Activated CD4-positive, CD25-positive, alpha-beta regulatory T cell treated with anti-CD3 and anti-CD28 coated beads, Interleukin-2, amount 50 U/mL, for 24 hours (primary cell): ENCODE data around the gene RARA.

ENCODE experiments used
- ATAC-seq, 2 donors: fragments of 150-1000 bp; cut with Tn5 transposase; one replicate each; pipeline ENCODE4 v1.10.0; 2021; ENCODE audit warnings: mild to moderate bottlenecking in 1 of 2, moderate library complexity in 1 of 2

The RARA gene

DNA sequence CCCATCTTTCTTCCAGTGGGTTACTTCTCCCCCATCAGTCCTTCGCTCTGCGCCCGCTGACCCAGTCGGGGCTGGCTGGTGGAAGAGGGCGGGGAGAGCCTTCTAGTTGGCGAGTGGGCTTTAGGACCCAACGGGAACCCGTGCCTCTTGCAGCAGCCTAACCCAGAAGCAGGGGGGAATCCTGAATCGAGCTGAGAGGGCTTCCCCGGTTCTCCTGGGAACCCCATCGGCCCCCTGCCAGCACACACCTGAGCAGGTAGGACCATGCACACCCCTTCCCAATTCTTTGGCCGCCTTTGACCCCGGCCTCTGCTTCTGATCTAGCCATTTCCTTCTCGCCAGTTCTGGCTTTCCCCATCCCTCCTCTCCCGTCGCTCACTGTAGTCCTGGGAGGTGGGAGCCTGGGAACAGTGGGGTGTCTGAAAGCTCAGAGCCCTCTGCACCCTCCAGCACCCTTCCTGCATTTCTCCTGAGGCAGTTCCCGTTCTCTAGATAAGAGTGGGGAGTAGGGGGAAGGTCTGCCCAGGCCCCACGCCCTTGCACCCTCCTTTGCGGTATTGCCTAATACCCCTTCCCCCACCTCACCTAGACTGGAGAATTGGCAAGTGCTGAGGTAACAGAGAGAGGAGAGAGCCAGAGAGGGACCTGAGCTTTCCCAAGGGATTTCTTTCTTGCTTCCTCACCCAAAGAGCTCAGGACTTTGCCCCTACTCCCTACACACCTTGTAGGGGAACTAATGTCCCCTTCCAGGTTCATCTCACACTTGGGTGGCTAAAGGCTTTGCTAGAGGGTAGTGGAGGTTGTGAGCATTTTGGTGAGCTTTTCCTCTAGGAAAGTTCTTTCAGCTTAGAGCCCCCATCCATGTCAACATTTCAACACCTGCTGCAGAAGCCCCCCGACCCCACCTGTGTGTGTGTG, at the start of gene RARA:
RARA (plus strand) TSS at position 150 of the 918 bp plus-strand sequence. CDS start 22,039 bp downstream, outside the sequence.
- ATAC-seq = peak in 1 of 2 donors; percentile 27

DNA sequence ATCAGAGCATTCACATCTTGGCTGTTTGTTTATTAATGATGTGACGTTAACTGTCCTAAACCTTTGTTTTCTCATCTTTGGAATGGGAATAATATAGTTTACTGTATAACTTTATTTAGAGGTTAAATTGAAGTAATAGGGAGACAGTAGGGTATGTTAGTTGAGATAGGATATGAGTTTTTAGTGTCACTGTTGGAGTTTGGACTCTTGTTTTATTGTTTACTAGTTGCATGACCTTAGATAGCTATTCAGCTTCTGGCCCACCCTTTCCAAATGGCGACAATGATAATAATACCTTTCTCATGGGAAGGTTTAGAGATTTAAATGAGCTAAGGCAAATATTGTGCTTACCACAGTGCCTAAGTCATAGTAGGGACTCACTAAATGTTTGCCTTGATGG, 49.5 kb upstream of the RARA start:
- no peak for ATAC-seq

DNA sequence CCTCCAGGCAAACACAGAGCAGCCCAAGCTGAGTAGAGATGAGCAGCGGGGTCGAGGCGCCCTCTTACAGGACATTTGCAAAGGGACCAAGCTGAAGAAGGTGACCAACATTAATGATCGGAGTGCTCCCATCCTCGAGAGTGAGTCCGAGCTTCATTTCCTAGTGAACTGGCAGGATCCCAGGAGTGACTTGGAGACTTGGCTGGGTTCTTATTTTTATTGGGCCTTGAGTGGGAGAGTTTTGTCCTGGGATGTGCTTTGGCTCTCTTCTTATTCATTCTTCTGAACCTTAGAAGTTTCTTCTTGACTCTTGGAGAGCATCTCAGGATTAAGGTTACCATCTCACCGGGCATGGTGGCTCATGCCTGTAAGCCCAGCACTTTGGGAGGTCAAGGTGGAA, 48.5 kb upstream of the RARA start:
- no peak for ATAC-seq

DNA sequence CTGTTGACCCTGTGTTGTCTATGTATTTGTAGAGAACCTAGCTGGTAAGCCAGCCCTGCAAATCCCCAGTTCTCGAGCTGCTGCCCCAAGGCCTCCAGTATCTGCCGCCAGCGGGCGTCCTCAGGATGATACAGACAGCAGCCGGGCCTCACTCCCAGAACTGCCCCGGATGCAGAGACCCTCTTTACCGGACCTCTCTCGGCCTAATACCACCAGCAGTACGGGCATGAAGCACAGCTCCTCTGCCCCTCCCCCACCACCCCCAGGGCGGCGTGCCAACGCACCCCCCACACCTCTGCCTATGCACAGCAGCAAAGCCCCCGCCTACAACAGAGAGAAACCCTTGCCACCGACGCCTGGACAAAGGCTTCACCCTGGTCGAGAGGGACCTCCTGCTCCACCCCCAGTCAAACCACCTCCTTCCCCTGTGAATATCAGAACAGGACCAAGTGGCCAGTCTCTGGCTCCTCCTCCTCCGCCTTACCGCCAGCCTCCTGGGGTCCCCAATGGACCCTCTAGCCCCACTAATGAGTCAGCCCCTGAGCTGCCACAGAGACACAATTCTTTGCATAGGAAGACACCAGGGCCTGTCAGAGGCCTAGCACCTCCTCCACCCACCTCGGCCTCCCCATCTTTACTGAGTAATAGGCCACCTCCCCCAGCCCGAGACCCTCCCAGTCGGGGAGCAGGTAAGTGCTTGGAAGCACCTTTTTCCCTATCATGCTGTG, 44.4 kb upstream of the RARA start:
- no peak for ATAC-seq

DNA sequence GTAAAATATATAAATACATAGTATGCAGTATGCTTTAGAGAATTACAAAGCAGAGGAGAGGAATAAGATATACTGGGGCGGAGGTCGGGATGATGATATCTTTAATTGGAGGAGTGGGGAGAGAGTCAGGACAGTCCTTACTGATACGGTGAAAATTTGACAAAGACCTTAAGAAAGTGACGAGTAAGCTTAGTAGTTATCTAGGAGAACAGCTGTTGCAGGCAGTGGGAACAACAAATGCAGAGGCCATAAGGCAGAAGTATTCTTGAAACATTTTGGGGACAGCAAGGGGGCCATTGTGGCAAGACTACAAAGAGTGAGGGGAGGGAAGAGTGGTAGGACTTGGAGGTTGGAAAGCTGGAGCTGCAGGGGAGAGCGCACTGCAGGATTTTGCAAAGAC, 43.6 kb upstream of the RARA start:
- ATAC-seq = no peak

DNA sequence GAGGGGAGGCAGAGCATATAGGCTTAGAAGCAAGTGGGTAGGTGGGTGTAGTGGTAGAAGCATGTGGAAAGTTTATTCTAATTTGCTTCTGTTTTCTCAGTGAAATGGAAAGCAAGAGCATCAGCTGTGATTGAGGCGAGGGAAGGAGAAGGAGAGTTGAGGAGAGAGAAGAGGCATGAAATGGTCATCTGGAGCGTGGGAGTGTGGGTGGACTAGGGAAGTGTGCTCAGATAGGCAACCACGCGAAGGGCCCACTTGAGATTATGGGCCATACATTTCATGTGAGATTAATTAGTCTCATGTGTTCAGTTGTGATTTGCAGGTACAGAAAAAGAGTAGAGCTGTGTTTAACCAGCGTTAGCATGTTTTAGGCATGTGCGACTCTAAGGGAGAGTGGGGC, 42.1 kb upstream of the RARA start:
- ATAC-seq = no peak

DNA sequence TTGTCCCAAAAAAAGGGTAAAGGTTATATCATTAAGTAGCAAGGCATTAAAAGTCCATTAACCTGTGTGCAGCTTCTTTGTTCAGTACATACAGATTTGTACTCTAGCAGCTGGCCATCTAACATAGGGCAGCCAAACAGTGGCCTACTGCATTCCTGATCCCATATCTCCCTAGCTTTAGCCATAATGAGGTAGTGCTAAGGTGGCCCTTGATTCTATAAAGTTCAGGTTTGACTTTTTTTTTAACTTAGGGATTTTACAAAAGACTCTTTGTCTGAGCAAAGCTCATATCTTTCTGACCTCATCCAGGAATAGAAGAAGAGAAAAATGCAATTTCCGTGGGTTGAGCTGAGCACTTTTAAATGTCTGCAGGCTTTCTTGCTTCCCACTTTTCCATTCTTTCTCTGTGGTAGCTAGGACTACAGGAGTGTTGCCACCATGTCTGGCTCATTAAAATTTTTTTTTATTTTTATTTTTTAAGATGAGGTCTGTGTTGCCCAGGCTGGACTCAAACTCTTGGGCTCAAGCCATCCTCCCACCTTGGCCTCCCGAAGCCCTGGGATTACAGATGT, 40.8 kb upstream of the RARA start:
- ATAC-seq = no peak

DNA sequence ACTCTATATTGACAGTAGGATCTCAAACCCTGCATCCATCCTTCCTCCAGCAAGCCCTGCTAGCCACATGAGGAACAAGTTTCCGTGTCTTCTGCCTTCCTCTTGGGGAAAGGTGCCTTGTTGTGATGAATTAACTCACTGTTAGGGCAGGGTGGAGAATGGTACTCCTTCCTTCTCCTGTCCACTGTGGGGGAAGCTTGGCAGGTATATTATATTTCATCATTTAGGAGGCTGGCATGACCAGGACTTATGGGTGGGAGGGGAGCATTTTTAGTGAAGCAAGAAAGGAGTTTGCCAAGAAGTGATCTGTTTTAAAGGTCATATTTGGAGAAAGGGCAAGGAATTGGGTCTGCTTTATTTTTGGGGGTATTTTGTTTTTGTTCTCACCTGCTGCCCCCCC, 30.6 kb upstream of the RARA start:
- no peak for ATAC-seq

DNA sequence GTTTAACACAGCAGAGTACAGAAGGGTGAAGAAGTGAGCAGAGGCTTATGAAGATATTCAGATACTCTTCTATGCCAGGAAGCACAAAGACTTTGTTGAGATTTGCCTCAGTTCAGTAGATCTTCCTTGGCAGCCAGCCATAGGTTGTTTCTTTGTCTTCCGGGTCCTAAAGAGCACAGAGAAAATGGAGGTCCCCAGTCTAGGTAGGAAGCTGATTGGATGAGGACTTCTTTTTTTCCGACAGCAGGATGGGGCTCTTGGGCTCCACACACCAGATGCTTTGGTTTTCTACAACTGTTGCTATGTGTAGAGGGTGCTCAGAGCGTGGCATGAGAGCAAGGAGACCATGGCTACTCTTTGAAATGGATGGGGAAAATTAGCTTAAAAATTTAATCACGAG, 29.6 kb upstream of the RARA start:
- no peak for ATAC-seq

DNA sequence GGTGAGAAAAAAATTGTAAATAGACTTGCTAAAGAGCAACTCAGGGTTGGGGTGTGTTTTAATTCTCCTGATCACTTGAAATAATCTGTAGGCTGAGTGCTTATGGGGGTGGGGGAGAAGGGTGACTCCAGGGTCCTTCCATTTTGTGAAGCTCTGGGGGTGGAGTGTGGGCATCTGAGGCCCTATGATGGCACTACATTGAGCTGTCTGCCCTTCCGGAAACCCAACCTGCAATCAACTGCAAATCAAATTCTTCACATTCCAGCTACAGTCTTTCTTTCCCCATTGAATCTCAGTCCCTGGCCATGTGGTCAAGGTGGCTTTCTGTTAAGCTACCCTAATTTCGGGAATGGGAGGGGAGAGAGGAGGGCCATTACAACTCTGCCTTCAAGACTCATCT, 27.3 kb upstream of the RARA start:
- ATAC-seq = no peak

DNA sequence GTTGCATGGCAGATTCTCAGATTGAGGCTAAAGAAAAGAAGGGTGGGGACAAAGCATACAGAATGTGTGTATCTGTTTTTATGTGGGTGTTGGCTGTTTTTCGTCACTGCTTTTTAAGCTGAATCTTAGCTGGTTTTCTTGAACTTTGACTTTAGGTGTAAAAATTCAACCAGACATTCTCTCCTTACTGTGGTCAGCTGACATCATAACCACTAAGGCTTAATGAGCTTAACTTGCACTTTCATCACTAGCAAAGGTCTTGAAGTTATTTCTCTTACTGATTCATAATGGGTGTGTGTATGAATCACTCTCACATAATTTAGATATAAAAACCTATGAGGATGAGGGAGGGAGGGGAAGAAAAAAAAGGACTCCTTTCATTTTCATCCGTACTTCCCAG, 25.3 kb upstream of the RARA start:
- peak; percentile 73 for ATAC-seq

DNA sequence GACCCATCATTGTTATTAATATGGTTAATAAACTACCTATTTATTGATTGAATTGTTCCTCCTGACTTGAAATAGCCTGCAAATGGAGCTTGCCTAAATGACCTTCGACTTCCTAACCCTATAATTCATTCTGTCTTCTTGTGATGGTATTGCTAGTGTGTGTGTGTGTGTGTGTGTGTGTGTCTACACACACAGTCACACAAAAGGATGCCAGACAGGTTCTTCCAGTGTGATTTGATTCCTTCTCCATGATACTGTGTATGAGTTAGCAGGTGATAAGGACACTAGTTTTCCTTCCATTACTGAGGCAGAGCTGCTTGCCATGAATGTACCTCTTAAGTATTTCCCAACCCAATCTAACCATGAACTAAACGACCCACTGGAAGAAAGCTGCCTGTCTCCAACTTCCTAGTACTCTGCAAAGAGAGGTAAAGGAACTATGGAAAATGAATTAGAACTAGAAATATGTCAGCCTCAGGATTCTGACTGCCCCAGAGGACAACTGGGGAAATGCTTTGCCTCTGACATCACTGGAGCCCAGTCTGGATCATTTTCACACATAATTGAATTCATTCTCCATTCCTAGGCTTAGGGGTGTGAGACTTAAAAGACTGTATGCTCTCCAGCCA, 24.8 kb upstream of the RARA start:
- ATAC-seq = no peak

DNA sequence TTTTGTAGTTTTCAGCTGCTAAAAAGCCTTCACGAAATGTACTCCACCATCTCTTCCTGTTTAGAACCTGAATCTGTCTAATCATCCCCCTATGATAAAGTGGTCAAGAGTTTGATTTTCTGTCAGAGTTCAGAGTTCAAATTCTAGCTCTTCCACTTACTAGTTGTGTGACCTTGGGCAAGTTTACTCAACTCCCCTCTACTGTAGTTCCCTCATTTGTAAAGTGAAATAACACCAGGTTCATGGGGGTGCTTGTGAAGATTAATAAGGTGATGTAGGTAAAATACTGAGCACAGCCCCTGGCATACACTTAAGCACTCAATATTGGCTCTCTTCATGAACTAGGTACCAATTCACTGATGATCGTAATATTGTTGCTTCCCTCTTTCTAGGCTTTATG, 22.5 kb upstream of the RARA start:
- no peak for ATAC-seq

DNA sequence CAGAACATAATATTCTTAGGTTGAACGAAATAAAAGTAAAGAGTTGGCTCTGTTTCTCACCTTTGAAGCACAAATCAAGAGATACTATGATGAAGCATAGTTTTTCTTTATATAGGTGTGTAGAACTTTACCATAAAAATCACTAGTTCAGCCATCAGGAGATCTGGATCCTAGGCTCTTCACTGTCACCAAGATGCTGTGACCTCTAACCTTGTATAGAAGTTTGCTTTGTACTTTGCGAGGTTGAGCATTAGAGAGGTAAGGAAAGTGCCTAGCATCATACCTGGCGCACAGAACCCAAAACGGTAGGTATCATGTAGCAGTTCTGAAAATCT, 21.9 kb upstream of the RARA start:
- ATAC-seq = no peak

DNA sequence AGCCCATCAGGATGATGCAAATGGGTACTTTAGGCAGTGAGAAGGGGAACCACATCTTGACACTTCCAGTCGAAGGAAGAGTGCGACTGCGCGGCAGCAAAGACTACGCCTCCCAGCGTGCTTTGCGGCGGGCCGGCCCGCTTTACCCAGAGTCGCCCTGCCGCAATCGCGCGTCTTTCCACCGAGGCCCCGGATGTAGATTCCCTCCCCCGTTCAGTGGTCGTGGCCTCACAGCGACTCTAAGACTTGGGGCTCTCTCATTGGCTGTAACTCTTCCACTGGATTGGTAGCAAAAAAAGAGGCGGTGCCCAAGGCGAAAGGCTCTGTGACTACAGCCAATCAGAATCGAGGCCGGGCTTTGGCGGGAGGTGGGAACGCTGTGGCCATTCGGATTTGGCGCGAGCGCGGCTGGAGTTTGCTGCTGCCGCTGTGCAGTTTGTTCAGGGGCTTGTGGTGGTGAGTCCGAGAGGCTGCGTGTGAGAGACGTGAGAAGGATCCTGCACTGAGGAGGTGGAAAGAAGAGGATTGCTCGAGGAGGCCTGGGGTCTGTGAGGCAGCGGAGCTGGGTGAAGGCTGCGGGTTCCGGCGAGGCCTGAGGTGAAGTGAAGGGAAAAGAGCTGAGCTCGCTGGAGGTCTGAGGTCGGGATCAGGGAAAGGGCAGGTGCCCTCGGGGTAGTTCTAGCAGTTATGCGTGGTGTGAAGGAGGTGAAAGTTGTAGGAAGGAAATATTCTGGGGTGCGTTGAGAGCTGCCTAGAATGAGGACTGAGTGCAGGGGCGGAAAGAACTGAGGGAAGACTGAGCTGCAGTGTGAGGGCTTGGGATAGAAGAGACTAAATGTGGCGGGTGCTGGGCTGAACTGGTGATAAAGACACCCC, 21.2 kb upstream of the RARA start, which contains the start of gene CDC6:
CDC6 (plus strand) TSS at position 386 of the 876 bp plus-strand sequence. CDS start 1,542 bp downstream, outside the sequence.
- ATAC-seq = peak; percentile 87 to 91

DNA sequence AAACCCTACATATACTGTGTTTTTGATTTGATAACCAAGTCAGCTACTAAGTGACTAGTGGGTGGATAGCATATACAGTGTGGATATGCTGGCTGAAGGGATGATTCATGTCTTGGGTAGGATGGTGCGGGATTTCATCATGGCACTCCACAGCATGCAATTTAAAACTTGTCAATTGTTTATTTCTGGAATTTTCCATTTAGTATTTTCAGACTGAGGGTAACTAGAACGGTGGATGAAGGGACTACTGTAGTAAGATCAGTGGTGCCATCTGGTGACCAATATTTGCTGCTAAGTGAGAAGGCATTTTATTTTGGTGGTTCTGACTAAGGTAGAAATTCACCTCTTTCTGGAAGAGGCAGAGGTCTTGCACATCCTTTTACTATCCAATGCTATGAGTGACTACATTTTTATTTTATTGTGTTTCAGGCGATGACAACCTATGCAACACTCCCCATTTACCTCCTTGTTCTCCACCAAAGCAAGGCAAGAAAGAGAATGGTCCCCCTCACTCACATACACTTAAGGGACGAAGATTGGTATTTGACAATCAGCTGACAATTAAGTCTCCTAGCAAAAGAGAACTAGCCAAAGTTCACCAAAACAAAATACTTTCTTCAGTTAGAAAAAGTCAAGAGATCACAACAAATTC, 18.2 kb upstream of the RARA start:
- no peak for ATAC-seq

DNA sequence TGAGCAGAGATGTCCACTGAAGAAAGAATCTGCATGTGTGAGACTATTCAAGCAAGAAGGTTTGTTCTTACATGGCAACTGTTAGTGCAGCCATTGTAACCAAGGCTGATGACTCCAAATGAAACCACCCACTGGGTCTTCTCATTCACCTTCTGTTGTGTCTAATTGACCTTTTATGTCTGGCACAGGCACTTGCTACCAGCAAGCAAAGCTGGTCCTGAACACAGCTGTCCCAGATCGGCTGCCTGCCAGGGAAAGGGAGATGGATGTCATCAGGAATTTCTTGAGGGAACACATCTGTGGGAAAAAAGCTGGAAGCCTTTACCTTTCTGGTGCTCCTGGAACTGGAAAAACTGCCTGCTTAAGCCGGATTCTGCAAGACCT, 17.7 kb upstream of the RARA start:
- no peak for ATAC-seq

DNA sequence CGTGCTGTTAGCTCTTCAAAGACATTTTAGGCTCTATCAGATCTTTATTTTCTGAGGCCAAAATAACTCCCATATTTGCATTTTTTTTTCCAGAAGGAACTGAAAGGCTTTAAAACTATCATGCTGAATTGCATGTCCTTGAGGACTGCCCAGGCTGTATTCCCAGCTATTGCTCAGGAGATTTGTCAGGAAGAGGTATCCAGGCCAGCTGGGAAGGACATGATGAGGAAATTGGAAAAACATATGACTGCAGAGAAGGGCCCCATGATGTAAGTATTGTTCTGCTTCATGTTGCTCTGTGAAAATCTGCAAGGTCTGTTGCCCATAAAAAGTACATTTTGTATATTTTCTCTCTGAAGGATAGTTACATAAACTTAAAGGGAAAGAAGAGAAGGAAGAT, 15.6 kb upstream of the RARA start:
- no peak for ATAC-seq

DNA sequence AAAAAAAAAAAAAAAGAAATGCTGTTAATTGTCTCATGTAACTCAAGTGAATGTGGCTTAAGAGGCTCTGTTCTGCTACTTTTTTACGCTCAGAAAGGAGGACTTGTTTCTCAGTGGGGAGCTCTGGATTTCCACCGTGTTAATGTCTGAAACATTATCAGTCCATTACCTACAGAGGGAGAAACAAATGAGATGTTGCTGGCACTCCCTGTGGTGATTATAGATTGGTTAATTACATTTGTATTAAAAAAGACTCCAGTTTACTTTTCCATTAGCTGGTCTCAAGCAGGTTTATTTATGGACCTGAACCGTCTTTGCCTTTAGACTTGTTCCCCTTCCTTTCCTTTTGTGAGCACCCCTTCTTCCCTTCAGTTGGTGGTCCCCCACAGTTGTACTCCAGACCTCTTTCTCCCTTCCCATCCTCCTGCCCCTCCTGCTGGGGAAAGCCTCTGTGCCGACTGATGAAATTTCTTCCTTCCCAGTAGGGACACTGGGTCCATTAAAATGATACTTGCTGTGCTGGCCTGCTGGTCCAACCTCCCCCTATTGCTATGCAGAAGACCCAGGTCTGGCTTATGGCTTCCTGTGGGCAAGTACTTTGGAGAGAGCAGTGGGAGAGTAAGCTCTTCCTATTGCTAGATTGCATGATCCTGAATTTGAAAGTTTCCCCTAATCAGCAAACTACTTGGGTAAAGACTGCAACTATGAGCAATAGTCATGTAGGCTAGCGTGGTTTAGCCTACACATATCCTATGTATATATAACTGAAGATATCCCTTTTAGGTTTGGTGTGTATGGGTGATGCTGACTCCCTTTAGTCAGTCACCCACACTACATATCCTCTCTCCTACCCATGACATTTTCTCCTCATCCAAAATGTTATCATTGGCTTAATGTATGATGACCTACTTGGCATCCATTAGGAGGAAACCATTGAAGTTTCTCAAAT, 13.2 kb upstream of the RARA start:
- ATAC-seq = peak; percentile 46 to 79

DNA sequence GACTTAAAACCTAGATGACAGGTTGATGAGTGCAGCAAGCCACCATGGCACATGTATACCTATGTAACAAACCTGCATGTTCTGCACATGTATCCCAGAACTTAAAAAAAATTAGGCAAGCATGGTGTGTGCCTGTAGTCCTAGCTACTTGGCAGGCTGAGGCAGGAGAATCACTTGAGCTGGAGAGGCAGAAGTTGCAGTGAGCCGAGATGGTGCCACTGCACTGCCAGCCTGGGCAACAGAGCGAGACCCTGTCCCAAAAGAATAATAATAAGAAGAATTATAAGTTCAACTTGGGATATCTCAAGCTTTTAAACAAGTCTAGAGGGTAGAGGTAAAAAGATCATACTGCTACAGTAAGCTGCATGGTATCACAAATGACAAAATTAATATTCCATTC, 11.5 kb upstream of the RARA start:
- ATAC-seq = no peak

DNA sequence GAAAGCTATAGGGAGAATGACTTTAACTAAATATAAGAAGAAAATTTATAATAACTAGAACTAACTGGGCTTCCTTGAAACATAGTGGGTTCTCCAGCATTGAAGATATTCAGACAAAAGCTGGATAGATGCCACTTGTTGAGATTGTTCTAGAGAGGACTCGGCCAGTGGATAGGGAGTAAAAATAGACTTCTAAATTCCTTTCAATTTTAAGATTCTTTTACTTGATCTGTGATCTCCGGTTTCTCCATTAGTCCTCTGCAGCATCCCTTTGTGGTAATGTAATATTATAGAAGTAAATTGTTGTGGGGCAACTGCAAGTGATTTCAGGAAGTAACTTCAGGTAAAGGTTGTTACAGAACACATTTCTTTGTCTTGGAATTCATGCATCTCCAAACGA, 10.3 kb upstream of the RARA start:
- no peak for ATAC-seq
